Mammary epithelial cell (primary cell): ENCODE results near the gene MZT2A.
"Not testable (repeated sequence)": the region's sequence is repeated elsewhere in the genome, so short reads cannot be mapped to it uniquely, and the experiment has no call there.

Experiments used
- EZH2 ChIP-seq: IDR thresholded peaks from 2 replicates; pipeline ENCODE4 v1.6.1; 2012; ENCODE audit warnings: low read length, inconsistent platforms, borderline replicate concordance
- TF ChIP-seq, protein P1 (sequence below), 2 donors: IDR thresholded peaks in 1 of 2; conservative IDR thresholded peaks in 1 of 2; 2 replicates each; pipeline ENCODE4 v1.5.1; 2011 to 2012; ENCODE audit warnings: inconsistent platforms in 2 of 2, low read length in 2 of 2, mild to moderate bottlenecking in 2 of 2, control low read depth in 1 of 2, low read depth in 1 of 2; ENCODE audit not compliant: insufficient read depth in 1 of 2; ENCODE audit errors: extremely low read depth in 1 of 2

DNA sequence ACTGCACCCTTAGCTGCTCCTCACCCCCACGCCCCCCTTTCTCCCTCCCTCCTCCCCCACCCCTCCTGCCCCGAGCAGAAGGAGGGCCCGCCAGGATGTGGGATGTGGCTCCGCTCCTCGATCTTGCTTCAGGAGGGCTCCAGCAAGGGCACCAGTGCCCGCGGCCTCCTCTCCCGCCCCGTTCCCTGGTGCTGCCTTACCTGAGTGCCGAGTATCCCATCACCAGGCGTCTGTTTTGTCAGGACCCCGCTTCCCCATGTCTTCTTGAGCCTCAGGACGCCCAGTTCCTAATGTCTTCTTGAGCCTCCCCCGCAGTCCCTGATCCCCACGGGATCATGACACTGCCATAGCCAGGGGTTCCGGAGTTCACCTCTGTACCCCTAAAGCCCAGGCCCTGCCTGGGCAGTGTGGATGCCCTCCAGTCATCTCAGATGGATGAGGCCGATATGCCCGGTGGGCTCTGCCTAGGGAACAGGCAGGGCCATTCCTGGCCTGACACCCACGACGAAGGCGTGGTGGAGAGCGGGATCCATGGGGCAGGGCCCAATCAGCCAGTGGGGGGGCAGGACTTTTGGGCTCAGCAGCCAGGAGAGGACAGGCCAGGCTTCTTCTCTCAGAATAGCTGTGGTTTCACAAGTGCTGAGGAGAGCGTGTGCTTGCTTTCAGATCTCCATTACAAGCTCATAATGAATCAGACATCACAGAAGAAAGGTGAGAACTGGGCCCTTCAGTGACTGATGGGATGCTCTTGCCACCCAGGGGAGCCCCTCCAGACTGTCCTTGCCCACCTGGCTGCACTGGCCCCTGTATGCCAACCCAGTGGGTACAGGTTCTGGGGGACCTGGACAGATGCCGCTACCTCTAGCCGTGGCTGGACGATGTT lies 37.0 kb upstream of the MZT2A start:
- TF ChIP-seq, protein P1, sequence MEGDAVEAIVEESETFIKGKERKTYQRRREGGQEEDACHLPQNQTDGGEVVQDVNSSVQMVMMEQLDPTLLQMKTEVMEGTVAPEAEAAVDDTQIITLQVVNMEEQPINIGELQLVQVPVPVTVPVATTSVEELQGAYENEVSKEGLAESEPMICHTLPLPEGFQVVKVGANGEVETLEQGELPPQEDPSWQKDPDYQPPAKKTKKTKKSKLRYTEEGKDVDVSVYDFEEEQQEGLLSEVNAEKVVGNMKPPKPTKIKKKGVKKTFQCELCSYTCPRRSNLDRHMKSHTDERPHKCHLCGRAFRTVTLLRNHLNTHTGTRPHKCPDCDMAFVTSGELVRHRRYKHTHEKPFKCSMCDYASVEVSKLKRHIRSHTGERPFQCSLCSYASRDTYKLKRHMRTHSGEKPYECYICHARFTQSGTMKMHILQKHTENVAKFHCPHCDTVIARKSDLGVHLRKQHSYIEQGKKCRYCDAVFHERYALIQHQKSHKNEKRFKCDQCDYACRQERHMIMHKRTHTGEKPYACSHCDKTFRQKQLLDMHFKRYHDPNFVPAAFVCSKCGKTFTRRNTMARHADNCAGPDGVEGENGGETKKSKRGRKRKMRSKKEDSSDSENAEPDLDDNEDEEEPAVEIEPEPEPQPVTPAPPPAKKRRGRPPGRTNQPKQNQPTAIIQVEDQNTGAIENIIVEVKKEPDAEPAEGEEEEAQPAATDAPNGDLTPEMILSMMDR (conservative IDR thresholded peaks at IDR 0.05 in 1 of 2, IDR thresholded peaks at IDR 0.05 in 1 of 2; ENCODE audit: extremely low read depth in 1 of 2, insufficient read depth in 1 of 2, low read depth in 1 of 2, low read length in 2 of 2), result not testable (repeated sequence)
- TF ChIP-seq EZH2, result not testable (repeated sequence)
